ENCODE results near the gene OR14A16. TPM values are rescaled to one million over a fixed set of nuclear protein-coding genes. Genes with fewer than 3 reads are reported as not detected.

OR14A16 gene
- total RNA-seq, 1 experiment from 2014 or later: 0.15 TPM

DNA sequence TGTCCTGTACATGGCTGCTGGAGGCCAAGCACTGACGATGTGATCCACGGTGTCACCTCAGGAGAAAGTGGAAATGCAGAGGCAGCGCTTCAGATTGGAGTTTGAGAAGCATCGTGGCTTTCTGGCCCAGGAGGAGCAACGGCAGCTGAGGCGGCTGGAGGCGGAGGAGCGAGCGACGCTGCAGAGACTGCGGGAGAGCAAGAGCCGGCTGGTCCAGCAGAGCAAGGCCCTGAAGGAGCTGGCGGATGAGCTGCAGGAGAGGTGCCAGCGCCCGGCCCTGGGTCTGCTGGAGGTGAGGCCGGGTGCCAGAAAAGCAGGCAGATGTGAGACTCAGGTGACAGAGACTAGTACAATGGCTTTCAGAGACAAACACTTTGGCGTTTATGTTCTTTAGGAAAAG is 40.7 kb upstream of the OR14A16 start:
- Histone ChIP-seq H3K9me3 (ENCODE audit: control insufficient read depth, low read depth, low read length) (peaks cover 22% of the 10 kb centered on the region), H2AFZ (ENCODE audit: low read length) (no peak overlapping the region), H3K4me1 (ENCODE audit: insufficient read depth, low read length) (no peaks in the 10 kb centered on the region), H3K27ac (ENCODE audit: insufficient read length, low read depth, low read length) (no peak overlapping the region), H3K56ac (ENCODE audit: insufficient read length, low read depth, low read length) (no peak overlapping the region), H4K20me1 (ENCODE audit: control insufficient read depth, insufficient read depth, insufficient read length) (no peaks in the 10 kb centered on the region), H2BK15ac (ENCODE audit: low read depth, low read length) (no peak overlapping the region), H3K4me2 (ENCODE audit: insufficient read depth, insufficient read length, low read length) (no peak overlapping the region), H3K27me3 (ENCODE audit: insufficient read depth, low read length) (no peaks in the 10 kb centered on the region), H2AK5ac (ENCODE audit: insufficient read length, low read length) (no peak overlapping the region), H3K79me1 (ENCODE audit: insufficient read depth, low read depth, low read length, poor library complexity, severe bottlenecking) (no peaks in the 10 kb centered on the region), H2BK20ac (ENCODE audit: low read depth, low read length, poor library complexity, severe bottlenecking) (no peak overlapping the region), H4K91ac (ENCODE audit: insufficient read length, low read depth, low read length) (no peak overlapping the region), H2BK5ac (ENCODE audit: insufficient read length, low read length) (no peak overlapping the region), H3K4ac (ENCODE audit: low read depth, low read length) (no peak overlapping the region), H2BK12ac (ENCODE audit: insufficient read length, low read depth, low read length) (no peak overlapping the region), H3T11ph (ENCODE audit: low read length) (no peak overlapping the region), H3K9ac (ENCODE audit: extremely low read depth, insufficient read length, low read length) (no peak overlapping the region), H3K23ac (ENCODE audit: insufficient read length, low read depth, low read length) (no peak overlapping the region), H3K23me2 (ENCODE audit: insufficient read length, low read depth, low read length, poor library complexity, severe bottlenecking) (no peaks in the 10 kb centered on the region), H4K5ac (ENCODE audit: insufficient read length, low read depth, low read length) (no peak overlapping the region), H4K8ac (replicated peaks; ENCODE audit: insufficient read length, low read depth, low read length) (no peak overlapping the region), H3K79me2 (ENCODE audit: insufficient read depth, low read length) (no peaks in the 10 kb centered on the region), H3K18ac (ENCODE audit: insufficient read length, low read depth, low read length) (no peak overlapping the region), H2BK120ac (ENCODE audit: low read depth, low read length, poor library complexity, severe bottlenecking) (no peak overlapping the region), H3K14ac (ENCODE audit: insufficient read depth, low read length) (no peak overlapping the region; the same call in 1 of the 2 replicates)
- Mint-ChIP-seq H3K27me3 (ENCODE audit: low read depth) (no peaks in the 10 kb centered on the region; the same call in 1 of the 2 replicates), H3K4me1 (no peaks in the 10 kb centered on the region), H3K9me3 (peaks cover 53 to 54% of the 10 kb centered on the region in 2 experiments), H3K27ac (no peak overlapping the region), H3K36me3 (ENCODE audit: insufficient read depth in 1 of 3, low read depth in 3 of 3) (peaks cover 0 to 22% (median 5%) of the 10 kb centered on the region in 3 experiments; a peak in 4 of 7 replicates), H3K4me3 (no peak overlapping the region)
- no peak for DNase-seq
- WGBS (ENCODE audit: extremely low coverage, insufficient read length, low lambda C conversion rate): no CpG with 5 or more reads among the region's 17 CpGs
- TF ChIP-seq, protein P1, sequence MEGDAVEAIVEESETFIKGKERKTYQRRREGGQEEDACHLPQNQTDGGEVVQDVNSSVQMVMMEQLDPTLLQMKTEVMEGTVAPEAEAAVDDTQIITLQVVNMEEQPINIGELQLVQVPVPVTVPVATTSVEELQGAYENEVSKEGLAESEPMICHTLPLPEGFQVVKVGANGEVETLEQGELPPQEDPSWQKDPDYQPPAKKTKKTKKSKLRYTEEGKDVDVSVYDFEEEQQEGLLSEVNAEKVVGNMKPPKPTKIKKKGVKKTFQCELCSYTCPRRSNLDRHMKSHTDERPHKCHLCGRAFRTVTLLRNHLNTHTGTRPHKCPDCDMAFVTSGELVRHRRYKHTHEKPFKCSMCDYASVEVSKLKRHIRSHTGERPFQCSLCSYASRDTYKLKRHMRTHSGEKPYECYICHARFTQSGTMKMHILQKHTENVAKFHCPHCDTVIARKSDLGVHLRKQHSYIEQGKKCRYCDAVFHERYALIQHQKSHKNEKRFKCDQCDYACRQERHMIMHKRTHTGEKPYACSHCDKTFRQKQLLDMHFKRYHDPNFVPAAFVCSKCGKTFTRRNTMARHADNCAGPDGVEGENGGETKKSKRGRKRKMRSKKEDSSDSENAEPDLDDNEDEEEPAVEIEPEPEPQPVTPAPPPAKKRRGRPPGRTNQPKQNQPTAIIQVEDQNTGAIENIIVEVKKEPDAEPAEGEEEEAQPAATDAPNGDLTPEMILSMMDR (conservative IDR thresholded peaks at IDR 0.05): no peak

Data from H9 (cell line).